CD4-positive, alpha-beta memory T cell (primary cell): ENCODE results near the gene ABTB2. TPM values are rescaled to one million over a fixed set of nuclear protein-coding genes. Genes with fewer than 3 reads are reported as not detected.

Experiments used
- CTCF ChIA-PET: fragments of 350-600 bp; sonication (Branson Sonifier 250); formaldehyde crosslinking; loops from one replicate; lab custom pipeline; 2021; ENCODE audit warnings: inconsistent platforms; ENCODE audit not compliant: partially characterized antibody; lab: Charles Lee
- POLR2A ChIA-PET: fragments of 350-600 bp; sonication (Branson Sonifier 250); formaldehyde crosslinking; loops from one replicate; lab custom pipeline; 2021; ENCODE audit not compliant: partially characterized antibody; lab: Charles Lee
- DNase-seq, 5 donors: peaks; one replicate each; pipeline versions ENCODE4 v3.0.0 to v3.0.0-alpha.2; 2020 to 2022; ENCODE audit warnings: mixed read lengths in 1 of 5
- H3K27ac ChIP-seq: one replicate; pipeline ENCODE4 v1.7.0; 2013; ENCODE audit warnings: low read depth, low read length
- H3K27me3 ChIP-seq: 2 replicates; pipeline ENCODE4 v1.7.0; 2013; ENCODE audit warnings: mild to moderate bottlenecking, low read length, moderate library complexity; ENCODE audit not compliant: insufficient read depth
- H3K36me3 ChIP-seq: 2 replicates; pipeline ENCODE4 v1.7.0; 2013; ENCODE audit warnings: mild to moderate bottlenecking, low read length, moderate library complexity; ENCODE audit not compliant: insufficient read depth
- H3K4me1 ChIP-seq: 2 replicates; pipeline ENCODE4 v1.7.0; 2013; ENCODE audit warnings: mild to moderate bottlenecking, low read length, moderate library complexity; ENCODE audit not compliant: insufficient read depth
- H3K4me3 ChIP-seq, 2 donors: one replicate each; pipeline ENCODE4 v1.7.0; 2013; ENCODE audit warnings: low read length in 2 of 2, mild to moderate bottlenecking in 1 of 2
- H3K9me3 ChIP-seq, 2 donors: one replicate each; pipeline ENCODE4 v1.7.0; 2013; ENCODE audit warnings: low read length in 2 of 2, control low read depth in 1 of 2; ENCODE audit not compliant: control insufficient read depth in 1 of 2
- H3K27ac Mint-ChIP-seq, 7 donors: one replicate each; pipeline ENCODE4 v1.8.0; 2020 to 2021; ENCODE audit warnings: mixed read lengths in 7 of 7, mild to moderate bottlenecking in 6 of 7, inconsistent platforms in 3 of 7, moderate library complexity in 3 of 7
- H3K27me3 Mint-ChIP-seq, 2 donors: one replicate each; pipeline ENCODE4 v1.8.0; 2020 to 2021; ENCODE audit warnings: mixed read lengths in 2 of 2
- H3K36me3 Mint-ChIP-seq, 2 donors: one replicate each; pipeline ENCODE4 v1.8.0; 2020 to 2021; ENCODE audit warnings: mixed read lengths in 2 of 2, inconsistent platforms in 1 of 2, mild to moderate bottlenecking in 1 of 2
- H3K4me1 Mint-ChIP-seq, 4 donors: one replicate each; pipeline ENCODE4 v1.8.0; 2020 to 2021; ENCODE audit warnings: mixed read lengths in 4 of 4, mild to moderate bottlenecking in 1 of 4
- H3K4me3 Mint-ChIP-seq, 8 donors: one replicate each; pipeline ENCODE4 v1.8.0; 2020 to 2021; ENCODE audit warnings: mixed read lengths in 8 of 8, mild to moderate bottlenecking in 7 of 8, moderate library complexity in 6 of 8, inconsistent platforms in 3 of 8
- H3K9me3 Mint-ChIP-seq, 8 donors: one replicate each; pipeline ENCODE4 v1.8.0; 2020 to 2021; ENCODE audit warnings: mixed read lengths in 8 of 8, mild to moderate bottlenecking in 5 of 8, inconsistent platforms in 3 of 8, moderate library complexity in 1 of 8
- intact Hi-C: fragments of 100-400 bp; cut with micrococcal nuclease; formaldehyde crosslinking; loops from one replicate; pipeline ENCODE4 v1.15.1; 2023
- polyA plus RNA-seq, 2 donors: library from polyadenylated mRNA; unstranded; fragments of 300-500 nt; fragmentation: Illumina TruSeq; gene quantifications; one replicate each; pipeline ENCODE4 v1.2.3, GENCODE V29; 2021
- total RNA-seq, 2 experiments: library from RNA; stranded (reverse); gene quantifications; one replicate each; pipeline ENCODE4 v1.2.3, GENCODE V29; 2021

The ABTB2 gene
- total and polyA plus RNA-seq, 4 experiments from 2014 or later = 0.35 to 0.39 TPM; not detected in 2

GRCh38 chr11:34232807-34233206 lies 125.0 kb downstream of the ABTB2 start:
- CTCF ChIA-PET = no interaction called here
- no peak overlapping the region for H3K4me3 ChIP-seq
- Mint-ChIP-seq H3K36me3 (no peaks in the 10 kb centered on the region), H3K9me3 (no peaks in the 10 kb centered on the region), H3K4me3 (no peak overlapping the region), H3K27me3 (peaks cover 0 to 6% of the 10 kb centered on the region in 2 donors), H3K27ac (no peak overlapping the region), H3K4me1 (peaks cover 12 to 32% (median 19%) of the 10 kb centered on the region in 4 donors)
- peaks cover 22% of the 10 kb centered on the region for H3K4me1 ChIP-seq
- DNase-seq = no peak
- POLR2A ChIA-PET = no interaction called here
- H3K27ac ChIP-seq = no peak overlapping the region
- H3K9me3 ChIP-seq = no peaks in the 10 kb centered on the region
- intact Hi-C loops = no loop called here
- H3K27me3 ChIP-seq = no peaks in the 10 kb centered on the region
- H3K36me3 ChIP-seq = no peaks in the 10 kb centered on the region

DNA sequence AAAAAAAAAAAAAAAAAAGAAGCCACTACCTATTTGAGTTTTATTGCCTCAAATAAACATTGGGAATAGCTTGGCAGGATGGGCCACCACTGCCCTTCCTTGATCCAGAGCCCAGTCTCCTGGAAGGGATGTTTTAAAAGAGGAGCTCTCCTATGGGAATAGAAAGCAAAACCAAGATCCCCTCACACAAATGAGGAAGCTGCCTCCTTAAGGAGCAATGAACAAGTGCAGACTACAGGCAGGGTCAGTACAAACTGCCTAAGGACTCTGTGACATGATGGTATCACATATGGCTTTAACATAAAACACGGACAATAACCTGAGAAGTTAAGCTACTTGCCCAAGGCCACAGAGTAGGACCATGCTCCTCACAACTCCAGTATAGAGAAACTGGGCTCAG lies 131.6 kb downstream of the ABTB2 start:
- no peaks in the 10 kb centered on the region for H3K36me3 Mint-ChIP-seq
- intact Hi-C loops = no loop called here
- H3K4me3 ChIP-seq = no peak overlapping the region
- no peaks in the 10 kb centered on the region for H3K4me1 ChIP-seq
- H3K27me3 Mint-ChIP-seq = peaks cover 2 to 5% of the 10 kb centered on the region in 2 donors
- no peak overlapping the region for H3K27ac Mint-ChIP-seq
- H3K9me3 ChIP-seq = no peaks in the 10 kb centered on the region
- no peaks in the 10 kb centered on the region for H3K36me3 ChIP-seq
- peaks cover 0 to 3% (median 0%) of the 10 kb centered on the region in 4 donors for H3K4me1 Mint-ChIP-seq
- no peak overlapping the region for H3K4me3 Mint-ChIP-seq
- ChIA-PET CTCF (interaction anchor here (0.7 to 1.6 kb wide), 2 partner anchors 39 to 229 kb away, joined by 3 to 6 read pairs; no protein-coding TSS in a partner anchor), POLR2A (no interaction called here)
- no peak overlapping the region for H3K27ac ChIP-seq
- H3K27me3 ChIP-seq = no peaks in the 10 kb centered on the region
- no peak for DNase-seq
- no peaks in the 10 kb centered on the region for H3K9me3 Mint-ChIP-seq

DNA sequence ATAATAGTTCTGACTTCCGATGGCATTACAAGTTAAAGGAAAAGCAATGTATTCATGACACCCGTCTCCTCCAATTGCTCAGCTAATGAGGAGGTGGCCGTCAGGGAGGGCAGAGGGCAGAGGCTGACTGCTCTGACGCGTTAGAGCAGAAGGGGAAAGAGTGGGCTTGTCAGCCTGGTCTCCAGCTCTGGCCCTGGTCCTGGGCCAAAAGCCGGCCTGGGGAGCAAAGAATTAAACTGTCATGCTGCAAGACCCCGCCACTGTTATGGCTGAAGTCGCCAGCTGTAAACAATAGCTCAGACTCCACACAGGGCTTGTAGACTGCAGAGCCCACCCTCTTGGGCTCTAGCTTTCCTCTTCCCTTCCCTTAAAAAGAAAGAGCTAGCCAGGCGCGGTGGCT lies 132.7 kb downstream of the ABTB2 start:
- Histone ChIP-seq H3K36me3 (no peaks in the 10 kb centered on the region), H3K9me3 (no peaks in the 10 kb centered on the region), H3K27ac (no peak overlapping the region), H3K4me3 (no peak overlapping the region), H3K4me1 (no peaks in the 10 kb centered on the region), H3K27me3 (no peaks in the 10 kb centered on the region)
- intact Hi-C loops = no loop called here
- Mint-ChIP-seq H3K27me3 (peaks cover 2 to 5% of the 10 kb centered on the region in 2 donors), H3K36me3 (no peaks in the 10 kb centered on the region), H3K27ac (no peak overlapping the region), H3K4me3 (no peak overlapping the region), H3K9me3 (no peaks in the 10 kb centered on the region), H3K4me1 (peaks cover 0 to 3% (median 0%) of the 10 kb centered on the region in 4 donors)
- ChIA-PET POLR2A (no interaction called here), CTCF (interaction anchor here (1.6 kb wide), 1 partner anchor 228 kb away, joined by 6 read pairs; no protein-coding TSS in a partner anchor)
- no peak for DNase-seq

GRCh38 chr11:34224434-34224966 lies 133.3 kb downstream of the ABTB2 start:
- ChIA-PET CTCF (no interaction called here), POLR2A (no interaction called here)
- Histone ChIP-seq H3K27ac (no peak overlapping the region), H3K36me3 (no peaks in the 10 kb centered on the region), H3K9me3 (no peaks in the 10 kb centered on the region), H3K4me3 (no peak overlapping the region), H3K4me1 (no peaks in the 10 kb centered on the region), H3K27me3 (no peaks in the 10 kb centered on the region)
- peaks cover 2 to 5% of the 10 kb centered on the region in 2 donors for H3K27me3 Mint-ChIP-seq
- peaks cover 0 to 3% (median 0%) of the 10 kb centered on the region in 4 donors for H3K4me1 Mint-ChIP-seq
- intact Hi-C loops = no loop called here
- H3K4me3 Mint-ChIP-seq = no peak overlapping the region
- H3K36me3 Mint-ChIP-seq = no peaks in the 10 kb centered on the region
- no peak overlapping the region for H3K27ac Mint-ChIP-seq
- H3K9me3 Mint-ChIP-seq = no peaks in the 10 kb centered on the region
- no peak for DNase-seq

DNA sequence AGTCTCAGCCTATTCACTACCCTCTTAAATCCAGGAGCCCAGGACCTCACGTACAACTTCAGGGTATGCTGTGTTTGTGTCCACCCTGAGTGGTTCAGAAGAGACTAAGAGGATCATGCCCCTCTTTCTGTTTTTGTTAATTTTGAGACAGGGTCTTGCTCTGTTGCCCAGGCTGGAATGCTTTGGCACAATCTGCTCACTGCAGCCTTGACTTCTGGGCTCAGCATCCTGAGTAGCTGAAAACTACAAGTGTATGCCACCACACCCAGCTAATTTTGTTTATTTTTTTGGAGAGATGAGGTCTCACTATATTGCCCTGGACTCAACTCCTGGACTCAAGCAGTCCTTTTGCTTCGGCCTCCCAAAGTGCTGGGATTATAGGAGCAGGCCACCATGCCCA lies 133.9 kb downstream of the ABTB2 start:
- POLR2A ChIA-PET = no interaction called here
- H3K27ac Mint-ChIP-seq = no peak overlapping the region

DNA sequence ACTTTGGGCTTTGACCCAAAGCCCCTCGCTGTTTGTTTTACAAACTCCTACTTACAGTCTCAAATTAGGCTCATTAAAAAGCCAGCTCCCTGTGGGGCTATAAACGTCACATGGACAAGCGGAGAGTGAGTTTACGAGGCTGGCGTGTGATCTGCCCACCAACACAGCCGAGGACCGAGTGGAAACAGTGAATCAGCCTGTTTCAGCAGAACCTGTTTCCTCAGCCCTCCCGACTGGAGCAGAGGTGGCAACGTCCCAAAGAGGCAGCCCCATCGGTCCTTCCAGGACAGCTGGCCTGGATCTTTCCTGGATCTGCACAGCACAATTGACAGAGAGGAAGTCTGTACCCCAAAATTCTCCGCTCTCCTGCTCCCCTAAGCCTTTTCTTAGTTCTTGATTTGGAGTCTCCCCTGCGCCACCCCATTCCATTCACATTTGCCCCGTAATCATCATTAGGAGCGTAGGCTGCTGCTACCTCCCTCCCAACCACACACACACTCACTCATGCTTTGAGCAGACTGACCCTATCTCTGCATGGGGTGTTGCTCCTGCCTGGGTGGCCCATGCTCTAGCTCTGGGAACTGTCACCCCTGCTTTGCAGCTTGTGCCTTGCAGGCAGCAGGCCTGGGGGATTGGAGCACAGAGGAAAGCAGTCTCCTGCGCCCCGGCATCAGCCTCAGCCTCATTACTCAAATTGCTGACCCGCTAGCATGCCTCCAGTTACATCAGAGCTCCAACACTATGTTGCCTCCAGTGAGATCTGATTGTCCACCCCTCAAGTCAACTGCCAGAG lies 134.6 kb downstream of the ABTB2 start:
- POLR2A ChIA-PET = no interaction called here
- no peaks in the 10 kb centered on the region for H3K36me3 ChIP-seq
- no peaks in the 10 kb centered on the region for H3K4me1 ChIP-seq
- no peak overlapping the region for H3K4me3 ChIP-seq
- Mint-ChIP-seq H3K4me1 (peaks cover 0 to 3% (median 0%) of the 10 kb centered on the region in 4 donors), H3K36me3 (no peaks in the 10 kb centered on the region), H3K4me3 (no peak overlapping the region), H3K9me3 (no peaks in the 10 kb centered on the region), H3K27me3 (peaks cover 2 to 5% of the 10 kb centered on the region in 2 donors), H3K27ac (no peak overlapping the region)
- no peak overlapping the region for H3K27ac ChIP-seq
- CTCF ChIA-PET = no interaction called here
- no peak for DNase-seq
- H3K9me3 ChIP-seq = no peaks in the 10 kb centered on the region
- no peaks in the 10 kb centered on the region for H3K27me3 ChIP-seq
- intact Hi-C loops = no loop called here

More for the DNA sequence above, 133.9 kb downstream of the ABTB2 start:
- CTCF ChIA-PET = no interaction called here
- no peaks in the 10 kb centered on the region for H3K27me3 ChIP-seq
- Mint-ChIP-seq H3K36me3 (no peaks in the 10 kb centered on the region), H3K4me1 (peaks cover 0 to 3% (median 0%) of the 10 kb centered on the region in 4 donors), H3K4me3 (no peak overlapping the region), H3K27me3 (peaks cover 2 to 5% of the 10 kb centered on the region in 2 donors), H3K9me3 (no peaks in the 10 kb centered on the region)
- intact Hi-C loops = no loop called here
- H3K36me3 ChIP-seq = no peaks in the 10 kb centered on the region
- no peak for DNase-seq
- H3K4me3 ChIP-seq = no peak overlapping the region
- H3K9me3 ChIP-seq = no peaks in the 10 kb centered on the region
- H3K27ac ChIP-seq = no peak overlapping the region
- H3K4me1 ChIP-seq = no peaks in the 10 kb centered on the region

GRCh38 chr11:34222030-34222429 lies 135.8 kb downstream of the ABTB2 start:
- H3K27me3 Mint-ChIP-seq = peaks cover 0 to 2% of the 10 kb centered on the region in 2 donors
- Histone ChIP-seq H3K4me1 (no peaks in the 10 kb centered on the region), H3K4me3 (no peak overlapping the region), H3K27me3 (no peaks in the 10 kb centered on the region), H3K27ac (no peak overlapping the region), H3K36me3 (no peaks in the 10 kb centered on the region), H3K9me3 (no peaks in the 10 kb centered on the region)
- H3K36me3 Mint-ChIP-seq = no peaks in the 10 kb centered on the region
- no peak for DNase-seq
- no peaks in the 10 kb centered on the region for H3K4me1 Mint-ChIP-seq
- H3K27ac Mint-ChIP-seq = no peak overlapping the region
- intact Hi-C loops = no loop called here
- ChIA-PET CTCF (no interaction called here), POLR2A (no interaction called here)
- no peak overlapping the region for H3K4me3 Mint-ChIP-seq
- H3K9me3 Mint-ChIP-seq = no peaks in the 10 kb centered on the region
